ENCODE results near the gene ELF5. TPM values are rescaled to one million over a fixed set of nuclear protein-coding genes. Genes with fewer than 3 reads are reported as not detected.

Gene ELF5
- polyA plus RNA-seq, 1 donor from 2014 or later: not detected

DNA sequence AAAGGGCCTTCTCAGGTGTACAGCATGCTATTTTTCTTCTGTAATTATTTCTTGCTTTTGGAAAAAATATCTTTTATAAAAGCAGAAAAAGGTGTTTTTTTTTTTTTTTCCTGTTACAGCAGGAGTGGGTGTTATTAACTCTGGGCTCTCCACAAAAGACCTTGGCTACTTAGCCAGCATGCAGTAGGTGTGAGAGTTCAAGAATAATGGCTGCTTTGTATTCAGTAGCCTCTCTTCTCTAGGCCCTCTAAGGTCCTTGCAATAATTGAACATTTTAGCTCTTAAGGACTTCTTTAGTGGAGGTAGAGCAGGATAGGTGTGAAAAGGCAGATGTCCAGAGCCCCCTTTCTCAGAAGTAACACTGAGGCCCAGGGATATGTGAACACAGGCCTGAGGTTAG lies 3.4 kb downstream of the ELF5 start:
- Histone ChIP-seq H3K4me2 (ENCODE audit: low read length) (no peak overlapping the region), H3K27me3 (ENCODE audit: insufficient read depth, low read depth, low read length) (no peaks in the 10 kb centered on the region), H3K4me3 (ENCODE audit: low read length) (no peak overlapping the region), H4K20me1 (ENCODE audit: insufficient read depth) (no peaks in the 10 kb centered on the region), H3K79me2 (replicated peaks; ENCODE audit: insufficient read depth, low read length) (no peaks in the 10 kb centered on the region), H3K27ac (ENCODE audit: low read length) (no peak overlapping the region), H3F3A (ENCODE audit: insufficient read depth, low read length, poor library complexity, severe bottlenecking) (no peaks in the 10 kb centered on the region), H3K36me3 (ENCODE audit: insufficient read depth, low read length) (no peaks in the 10 kb centered on the region), H3K9ac (ENCODE audit: low read length) (no peak overlapping the region), H3K9me3 (ENCODE audit: low read length) (no peaks in the 10 kb centered on the region), H3K9me2 (ENCODE audit: insufficient read depth, low read length) (no peaks in the 10 kb centered on the region), H2AFZ (ENCODE audit: low read depth, low read length) (no peak overlapping the region)
- TF ChIP-seq SMC3 (conservative IDR thresholded peaks at IDR 0.05; ENCODE audit: poor library complexity) (no peak), CTCF (IDR thresholded peaks at IDR 0.05; ENCODE audit: poor library complexity, severe bottlenecking) (no peak), RAD21 (conservative IDR thresholded peaks at IDR 0.05) (no peak), REST (IDR thresholded peaks at IDR 0.05; ENCODE audit: borderline replicate concordance) (no peak), EP300 (conservative IDR thresholded peaks at IDR 0.05; ENCODE audit: poor library complexity, severe bottlenecking) (no peak), TAF1 (IDR thresholded peaks at IDR 0.05; ENCODE audit: low read depth) (no peak), MXI1 (conservative IDR thresholded peaks at IDR 0.05; ENCODE audit: poor library complexity, severe bottlenecking) (no peak), EZH2 (IDR thresholded peaks at IDR 0.05; ENCODE audit: borderline replicate concordance, insufficient read depth, low read length, poor library complexity, severe bottlenecking) (no peak), POLR2AphosphoS5 (IDR thresholded peaks at IDR 0.05) (no peak)

DNA sequence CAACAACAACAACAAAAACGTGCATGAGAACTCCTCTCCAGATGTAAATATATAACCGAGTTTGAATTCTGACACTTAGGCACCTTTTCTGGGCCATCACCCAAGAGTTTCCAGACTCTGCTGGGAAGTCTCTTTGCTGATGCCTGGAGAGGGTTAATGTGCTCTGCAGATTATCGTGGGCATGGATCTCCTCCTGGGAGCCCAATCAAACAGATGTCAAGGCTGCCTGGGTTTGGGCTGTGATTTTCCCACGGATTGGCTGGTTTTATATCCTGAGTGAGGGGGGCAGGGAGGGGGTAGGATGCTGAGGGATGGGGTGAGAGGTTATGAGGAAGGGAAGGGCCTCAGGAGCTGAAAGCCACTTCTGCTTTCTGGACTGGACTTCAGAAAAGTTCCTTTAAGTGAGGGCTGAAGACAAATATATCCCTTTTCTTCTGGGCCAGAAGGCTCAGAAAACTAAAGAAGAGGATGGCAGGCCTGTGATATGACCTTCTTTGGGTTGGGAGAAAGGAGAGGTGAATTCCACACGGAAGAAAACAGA lies 4.2 kb downstream of the ELF5 start:
- Histone ChIP-seq H3K27ac (ENCODE audit: low read length) (no peak overlapping the region), H2AFZ (ENCODE audit: low read depth, low read length) (no peak overlapping the region), H3K36me3 (ENCODE audit: insufficient read depth, low read length) (no peaks in the 10 kb centered on the region), H3K4me2 (ENCODE audit: low read length) (no peak overlapping the region), H4K20me1 (ENCODE audit: insufficient read depth) (no peaks in the 10 kb centered on the region), H3K4me3 (ENCODE audit: low read length) (no peak overlapping the region), H3K9me3 (ENCODE audit: low read length) (no peaks in the 10 kb centered on the region), H3K9me2 (ENCODE audit: insufficient read depth, low read length) (no peaks in the 10 kb centered on the region), H3F3A (ENCODE audit: insufficient read depth, low read length, poor library complexity, severe bottlenecking) (no peaks in the 10 kb centered on the region), H3K27me3 (ENCODE audit: insufficient read depth, low read depth, low read length) (no peaks in the 10 kb centered on the region), H3K9ac (ENCODE audit: low read length) (no peak overlapping the region), H3K79me2 (replicated peaks; ENCODE audit: insufficient read depth, low read length) (no peaks in the 10 kb centered on the region)
- TF ChIP-seq MXI1 (conservative IDR thresholded peaks at IDR 0.05; ENCODE audit: poor library complexity, severe bottlenecking) (no peak), RAD21 (conservative IDR thresholded peaks at IDR 0.05) (no peak), EP300 (conservative IDR thresholded peaks at IDR 0.05; ENCODE audit: poor library complexity, severe bottlenecking) (no peak), CTCF (IDR thresholded peaks at IDR 0.05; ENCODE audit: poor library complexity, severe bottlenecking) (no peak), TAF1 (IDR thresholded peaks at IDR 0.05; ENCODE audit: low read depth) (no peak), SMC3 (conservative IDR thresholded peaks at IDR 0.05; ENCODE audit: poor library complexity) (no peak), POLR2AphosphoS5 (IDR thresholded peaks at IDR 0.05) (no peak), REST (IDR thresholded peaks at IDR 0.05; ENCODE audit: borderline replicate concordance) (no peak), EZH2 (IDR thresholded peaks at IDR 0.05; ENCODE audit: borderline replicate concordance, insufficient read depth, low read length, poor library complexity, severe bottlenecking) (no peak)

Data from neural cell (in vitro differentiated cells).